MG63 (cell line): ENCODE data around the gene ADCK2. TPM values are rescaled to one million over a fixed set of nuclear protein-coding genes. Genes with fewer than 3 reads are reported as not detected.
"Not testable (repeated sequence)": the region's sequence is repeated elsewhere in the genome, so short reads cannot be mapped to it uniquely, and the experiment has no call there.

Source experiments
- DNase-seq: peaks from one replicate; pipeline ENCODE4 v3.0.0-alpha.2; 2020
- H3K27me3 ChIP-seq: fragments of 250-450 bp; sonication (Bioruptor Pico); 2 replicates; pipeline ENCODE4 v1.5.1; 2020; ENCODE audit warnings: mild to moderate bottlenecking, moderate library complexity
- H3K36me3 ChIP-seq: fragments of 250-450 bp; sonication (Bioruptor Pico); 2 replicates; pipeline ENCODE4 v1.5.1; 2020; ENCODE audit warnings: mild to moderate bottlenecking, moderate library complexity
- H3K4me3 ChIP-seq: fragments of 250-450 bp; sonication (Bioruptor Pico); 2 replicates; pipeline ENCODE4 v1.5.1; 2020; ENCODE audit warnings: mild to moderate bottlenecking, moderate library complexity
- H3K9me3 ChIP-seq: fragments of 250-450 bp; sonication (Bioruptor Pico); 2 replicates; pipeline ENCODE4 v1.5.1; 2020; ENCODE audit warnings: mild to moderate bottlenecking, moderate library complexity
- total RNA-seq: library from RNA; depleted of rRNA; stranded (reverse); fragments of >200 nt; shearing (Covaris generic); gene quantifications from 2 replicates; pipeline ENCODE4 v1.2.3, GENCODE V29; 2014; ENCODE audit warnings: low replicate concordance; rRNA removed

The ADCK2 gene
- total RNA-seq = 15.7 and 37.2 TPM in 2 replicates

GRCh38 chr7:140672382-140673062 is at the start of gene ADCK2:
Gene ADCK2 (plus strand): TSS chr7:140672945. CDS start chr7:140673331, 386 bp downstream.
- H3K36me3 ChIP-seq = no peaks in the 10 kb centered on the region; the same call in 1 of the 2 replicates
- peak within 1 kb of the TSS; percentile 48 for H3K4me3 ChIP-seq
- H3K9me3 ChIP-seq = no peaks in the 10 kb centered on the region
- peak; percentile 55 for DNase-seq
- H3K27me3 ChIP-seq = no peaks in the 10 kb centered on the region

GRCh38 chr7:140623980-140624379 is 48.8 kb upstream of the ADCK2 start:
- Histone ChIP-seq H3K36me3 (peaks cover 14% of the 10 kb centered on the region), H3K27me3 (no peaks in the 10 kb centered on the region), H3K9me3 (no peaks in the 10 kb centered on the region), H3K4me3 (no peak overlapping the region)
- no peak for DNase-seq

GRCh38 chr7:140624392-140625191 is 48.2 kb upstream of the ADCK2 start:
- no peak overlapping the region for H3K4me3 ChIP-seq
- H3K27me3 ChIP-seq = no peaks in the 10 kb centered on the region
- no peaks in the 10 kb centered on the region for H3K9me3 ChIP-seq
- DNase-seq = no peak
- H3K36me3 ChIP-seq = peaks cover 14% of the 10 kb centered on the region

GRCh38 chr7:140625192-140625558 is 47.6 kb upstream of the ADCK2 start:
- not testable (repeated sequence) for H3K27me3 ChIP-seq, DNase-seq, H3K9me3 ChIP-seq, H3K4me3 ChIP-seq
- peaks cover 14% of the 10 kb centered on the region for H3K36me3 ChIP-seq

GRCh38 chr7:140625908-140626868 is 46.6 kb upstream of the ADCK2 start:
- DNase-seq = peak; percentile 94
- H3K9me3 ChIP-seq = no peaks in the 10 kb centered on the region
- no peak overlapping the region for H3K4me3 ChIP-seq
- peaks cover 14% of the 10 kb centered on the region for H3K36me3 ChIP-seq
- H3K27me3 ChIP-seq = no peaks in the 10 kb centered on the region

GRCh38 chr7:140631021-140631420 is 41.7 kb upstream of the ADCK2 start:
- DNase-seq = no peak
- Histone ChIP-seq H3K27me3 (no peaks in the 10 kb centered on the region), H3K9me3 (no peaks in the 10 kb centered on the region), H3K36me3 (peaks cover 9% of the 10 kb centered on the region), H3K4me3 (no peak overlapping the region)

- H3K27me3 ChIP-seq = no peaks in the 10 kb centered on the region
- no peak overlapping the region for H3K4me3 ChIP-seq
- no peak for DNase-seq
- no peaks in the 10 kb centered on the region for H3K9me3 ChIP-seq
- H3K36me3 ChIP-seq = peaks cover 12% of the 10 kb centered on the region
These were observed 41.1 kb upstream of the ADCK2 start for GRCh38 chr7:140631602-140632001.

- no peak for DNase-seq
- Histone ChIP-seq H3K36me3 (peaks cover 14% of the 10 kb centered on the region), H3K9me3 (no peaks in the 10 kb centered on the region), H3K4me3 (no peak overlapping the region), H3K27me3 (no peaks in the 10 kb centered on the region)
These were observed 37.4 kb upstream of the ADCK2 start for GRCh38 chr7:140635345-140635744.

- no peaks in the 10 kb centered on the region for H3K9me3 ChIP-seq
- DNase-seq = no peak
- no peak overlapping the region for H3K4me3 ChIP-seq
- H3K36me3 ChIP-seq = peaks cover 14% of the 10 kb centered on the region
- H3K27me3 ChIP-seq = no peaks in the 10 kb centered on the region
These were observed 36.9 kb upstream of the ADCK2 start for GRCh38 chr7:140635816-140636215.

- no peaks in the 10 kb centered on the region for H3K27me3 ChIP-seq
- H3K4me3 ChIP-seq = no peak overlapping the region
- no peak for DNase-seq
- H3K9me3 ChIP-seq = no peaks in the 10 kb centered on the region
- H3K36me3 ChIP-seq = peaks cover 14% of the 10 kb centered on the region
These were observed 35.3 kb upstream of the ADCK2 start for GRCh38 chr7:140637400-140637799.

GRCh38 chr7:140638173-140638791 is 34.5 kb upstream of the ADCK2 start:
- peak; percentile 87 for DNase-seq
- Histone ChIP-seq H3K4me3 (peak overlapping the region; percentile 73), H3K9me3 (no peaks in the 10 kb centered on the region), H3K27me3 (no peaks in the 10 kb centered on the region), H3K36me3 (peaks cover 14% of the 10 kb centered on the region)

- H3K27me3 ChIP-seq = no peaks in the 10 kb centered on the region
- no peaks in the 10 kb centered on the region for H3K9me3 ChIP-seq
- peaks cover 12% of the 10 kb centered on the region for H3K36me3 ChIP-seq
- H3K4me3 ChIP-seq = peak overlapping the region; percentile 73
- DNase-seq = peak; percentile 39
These were observed 33.2 kb upstream of the ADCK2 start for GRCh38 chr7:140639366-140640053.

- Histone ChIP-seq H3K36me3 (peaks cover 12% of the 10 kb centered on the region), H3K27me3 (no peaks in the 10 kb centered on the region), H3K9me3 (no peaks in the 10 kb centered on the region), H3K4me3 (peak overlapping the region; percentile 73)
- peak; percentile 49 for DNase-seq
These were observed 32.6 kb upstream of the ADCK2 start for GRCh38 chr7:140640060-140640637.

GRCh38 chr7:140640727-140641523 is 31.8 kb upstream of the ADCK2 start, which contains the start of gene DENND2A:
Gene DENND2A (minus strand): TSS chr7:140640813. CDS start chr7:140602397, 38,416 bp downstream.
- no peaks in the 10 kb centered on the region for H3K9me3 ChIP-seq
- H3K36me3 ChIP-seq = peaks cover 10% of the 10 kb centered on the region
- DNase-seq = peak; percentile 85
- H3K4me3 ChIP-seq = peak within 1 kb of the TSS; percentile 73
- H3K27me3 ChIP-seq = no peaks in the 10 kb centered on the region
